Panc1 (cell line): ENCODE data around the gene RASSF8. TPM values are rescaled to one million over a fixed set of nuclear protein-coding genes. Genes with fewer than 3 reads are reported as not detected.

Source experiments
- ATAC-seq: fragments of 200-7000 bp; cut with Tn5 transposase; 2 replicates; pipeline ENCODE4 v1.9.1; 2020; ENCODE audit warnings: mild to moderate bottlenecking, moderate library complexity
- BruUV-seq: library from RNA; stranded (reverse); fragments of 400-500 nt; replicated peaks from 2 replicates; lab custom pipeline; 2021; lab: Mats Ljungman, UMichigan
- CTCF ChIA-PET: fragments of 300-600 bp; sonication (Branson Sonifier 250); formaldehyde crosslinking; loops from one replicate; lab custom pipeline; 2022; ENCODE audit warnings: antibody characterized with exemption; lab: Charles Lee
- POLR2A ChIA-PET: fragments of 300-600 bp; sonication (Branson Sonifier 250); formaldehyde crosslinking; loops from one replicate; lab custom pipeline; 2022; ENCODE audit warnings: antibody characterized with exemption; lab: Charles Lee
- DNase-seq: peaks from one replicate; pipeline ENCODE4 v3.0.0-alpha.2; 2010; ENCODE audit warnings: low read depth, low spot score
- H3K27ac ChIP-seq: 2 replicates; pipeline ENCODE4 v1.5.1; 2011; ENCODE audit warnings: mild to moderate bottlenecking, low read length, inconsistent platforms
- H3K27me3 ChIP-seq: fragments of 200-500 bp; sonication (Bioruptor generic); 2 replicates; pipeline ENCODE4 v1.6.0; 2014; ENCODE audit warnings: low read length, inconsistent platforms; ENCODE audit not compliant: control insufficient read depth, insufficient read depth
- H3K36me3 ChIP-seq: fragments of 200-500 bp; sonication (Bioruptor generic); 2 replicates; pipeline ENCODE4 v1.5.1; 2014; ENCODE audit warnings: inconsistent platforms, mild to moderate bottlenecking, low read length, moderate library complexity; ENCODE audit not compliant: control insufficient read depth, insufficient read depth
- H3K4me1 ChIP-seq: 2 replicates; pipeline ENCODE4 v1.5.1; 2011; ENCODE audit warnings: inconsistent platforms, mild to moderate bottlenecking, low read length, moderate library complexity; ENCODE audit not compliant: control insufficient read depth, insufficient read depth
- H3K4me3 ChIP-seq, 2 experiments: 2 replicates each; pipeline ENCODE4 v1.5.1; 2011 to 2012; ENCODE audit warnings: low read depth in 2 of 2, low read length in 2 of 2, mild to moderate bottlenecking in 2 of 2, inconsistent platforms in 1 of 2, moderate library complexity in 1 of 2
- H3K9me3 ChIP-seq: fragments of 200-500 bp; sonication (Bioruptor generic); 2 replicates; pipeline ENCODE4 v1.5.1; 2014; ENCODE audit warnings: low read depth, mild to moderate bottlenecking, inconsistent platforms, low read length, moderate library complexity; ENCODE audit not compliant: control insufficient read depth, insufficient read depth
- POLR2AphosphoS5 ChIP-seq: IDR thresholded peaks from 2 replicates; pipeline ENCODE4 v1.6.1; 2012; ENCODE audit warnings: mild to moderate bottlenecking, low read depth, low read length, moderate library complexity
- SIN3A ChIP-seq: IDR thresholded peaks from 2 replicates; pipeline ENCODE4 v1.6.1; 2012; ENCODE audit warnings: low read depth, mild to moderate bottlenecking, low read length, moderate library complexity, borderline replicate concordance; ENCODE audit not compliant: insufficient read depth
- TCF7L2 ChIP-seq: IDR thresholded peaks from 2 replicates; pipeline ENCODE4 v1.6.1; 2011; ENCODE audit warnings: mild to moderate bottlenecking, low read depth, low read length, inconsistent platforms
- in situ Hi-C: cut with HindIII; loops from 2 replicates; pipeline ENCODE4 v1.10.0; 2016; ENCODE audit warnings: low sequenced_read_pairs, low pct_unique_long_range_greater_than_20kb
- intact Hi-C: fragments of 100-400 bp; cut with micrococcal nuclease; formaldehyde crosslinking; loops from one replicate; pipeline ENCODE4 v1.10.0; 2022; ENCODE audit not compliant: unreplicated experiment
- total RNA-seq: library from RNA; stranded (reverse); gene quantifications from one replicate; pipeline ENCODE4 v1.2.1, GENCODE V29; 2021; ENCODE audit not compliant: unreplicated experiment
- TF ChIP-seq, protein P1 (sequence below): fragments of 450-650 bp; IDR thresholded peaks from 2 replicates; pipeline ENCODE4 v1.5.1; 2017; ENCODE audit warnings: mild to moderate bottlenecking
- TF ChIP-seq, protein P2 (sequence below), 2 experiments: IDR thresholded peaks; 2 replicates each; pipeline ENCODE4 v1.6.1; 2011 to 2012; ENCODE audit warnings: low read depth in 2 of 2, control low read depth in 1 of 2, low read length in 1 of 2, mild to moderate bottlenecking in 1 of 2, moderate library complexity in 1 of 2; ENCODE audit not compliant: insufficient read depth in 1 of 2

RASSF8 gene
- total RNA-seq, 1 experiment from 2014 or later: 103 TPM

DNA sequence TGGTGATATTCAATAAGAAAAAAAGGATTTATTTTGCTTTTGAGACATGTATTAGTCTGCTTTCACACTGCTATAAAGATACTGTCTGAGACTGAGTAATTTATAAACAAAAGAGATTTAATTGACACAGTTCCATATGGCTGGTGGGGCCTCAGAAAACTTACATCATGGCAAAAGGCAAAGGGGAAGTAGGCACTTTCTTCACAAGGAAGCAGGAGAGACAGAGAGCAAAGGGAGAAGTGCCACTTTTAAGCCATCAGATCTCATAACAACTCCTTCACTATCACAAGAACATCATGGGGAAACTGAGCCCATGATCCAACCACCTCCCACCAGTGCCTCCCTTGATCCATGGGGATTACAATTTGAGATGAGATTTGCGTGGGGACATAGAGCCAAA lies 122.4 kb downstream of the RASSF8 start:
- H3K36me3 ChIP-seq: no peaks in the 10 kb centered on the region
- in situ Hi-C loops: no loop called here
- CTCF ChIA-PET: interaction anchor here (1.5 kb wide), 1 partner anchor 16 kb away, joined by 4 read pairs; no protein-coding TSS in a partner anchor
- ATAC-seq (no peak), DNase-seq (no peak)
- intact Hi-C loops: no loop called here
- H3K4me1 ChIP-seq: no peaks in the 10 kb centered on the region
- H3K9me3 ChIP-seq: no peaks in the 10 kb centered on the region
- no peak overlapping the region for H3K27ac ChIP-seq
- TF ChIP-seq, protein P1, sequence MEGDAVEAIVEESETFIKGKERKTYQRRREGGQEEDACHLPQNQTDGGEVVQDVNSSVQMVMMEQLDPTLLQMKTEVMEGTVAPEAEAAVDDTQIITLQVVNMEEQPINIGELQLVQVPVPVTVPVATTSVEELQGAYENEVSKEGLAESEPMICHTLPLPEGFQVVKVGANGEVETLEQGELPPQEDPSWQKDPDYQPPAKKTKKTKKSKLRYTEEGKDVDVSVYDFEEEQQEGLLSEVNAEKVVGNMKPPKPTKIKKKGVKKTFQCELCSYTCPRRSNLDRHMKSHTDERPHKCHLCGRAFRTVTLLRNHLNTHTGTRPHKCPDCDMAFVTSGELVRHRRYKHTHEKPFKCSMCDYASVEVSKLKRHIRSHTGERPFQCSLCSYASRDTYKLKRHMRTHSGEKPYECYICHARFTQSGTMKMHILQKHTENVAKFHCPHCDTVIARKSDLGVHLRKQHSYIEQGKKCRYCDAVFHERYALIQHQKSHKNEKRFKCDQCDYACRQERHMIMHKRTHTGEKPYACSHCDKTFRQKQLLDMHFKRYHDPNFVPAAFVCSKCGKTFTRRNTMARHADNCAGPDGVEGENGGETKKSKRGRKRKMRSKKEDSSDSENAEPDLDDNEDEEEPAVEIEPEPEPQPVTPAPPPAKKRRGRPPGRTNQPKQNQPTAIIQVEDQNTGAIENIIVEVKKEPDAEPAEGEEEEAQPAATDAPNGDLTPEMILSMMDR: no peak
- no peak for TF ChIP-seq SIN3A
- TF ChIP-seq TCF7L2: no peak
- TF ChIP-seq POLR2AphosphoS5: no peak
- TF ChIP-seq, protein P2, sequence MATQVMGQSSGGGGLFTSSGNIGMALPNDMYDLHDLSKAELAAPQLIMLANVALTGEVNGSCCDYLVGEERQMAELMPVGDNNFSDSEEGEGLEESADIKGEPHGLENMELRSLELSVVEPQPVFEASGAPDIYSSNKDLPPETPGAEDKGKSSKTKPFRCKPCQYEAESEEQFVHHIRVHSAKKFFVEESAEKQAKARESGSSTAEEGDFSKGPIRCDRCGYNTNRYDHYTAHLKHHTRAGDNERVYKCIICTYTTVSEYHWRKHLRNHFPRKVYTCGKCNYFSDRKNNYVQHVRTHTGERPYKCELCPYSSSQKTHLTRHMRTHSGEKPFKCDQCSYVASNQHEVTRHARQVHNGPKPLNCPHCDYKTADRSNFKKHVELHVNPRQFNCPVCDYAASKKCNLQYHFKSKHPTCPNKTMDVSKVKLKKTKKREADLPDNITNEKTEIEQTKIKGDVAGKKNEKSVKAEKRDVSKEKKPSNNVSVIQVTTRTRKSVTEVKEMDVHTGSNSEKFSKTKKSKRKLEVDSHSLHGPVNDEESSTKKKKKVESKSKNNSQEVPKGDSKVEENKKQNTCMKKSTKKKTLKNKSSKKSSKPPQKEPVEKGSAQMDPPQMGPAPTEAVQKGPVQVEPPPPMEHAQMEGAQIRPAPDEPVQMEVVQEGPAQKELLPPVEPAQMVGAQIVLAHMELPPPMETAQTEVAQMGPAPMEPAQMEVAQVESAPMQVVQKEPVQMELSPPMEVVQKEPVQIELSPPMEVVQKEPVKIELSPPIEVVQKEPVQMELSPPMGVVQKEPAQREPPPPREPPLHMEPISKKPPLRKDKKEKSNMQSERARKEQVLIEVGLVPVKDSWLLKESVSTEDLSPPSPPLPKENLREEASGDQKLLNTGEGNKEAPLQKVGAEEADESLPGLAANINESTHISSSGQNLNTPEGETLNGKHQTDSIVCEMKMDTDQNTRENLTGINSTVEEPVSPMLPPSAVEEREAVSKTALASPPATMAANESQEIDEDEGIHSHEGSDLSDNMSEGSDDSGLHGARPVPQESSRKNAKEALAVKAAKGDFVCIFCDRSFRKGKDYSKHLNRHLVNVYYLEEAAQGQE (IDR thresholded peaks at IDR 0.05; ENCODE audit: insufficient read depth in 1 of 2, low read depth in 2 of 2, low read length in 1 of 2): no peak
- no TSS peak for BruUV-seq
- POLR2A ChIA-PET: interaction anchor here (0.6 kb wide), 1 partner anchor 24 kb away, joined by 3 read pairs; no protein-coding TSS in a partner anchor
- no peak overlapping the region for H3K4me3 ChIP-seq
- no peaks in the 10 kb centered on the region for H3K27me3 ChIP-seq

DNA sequence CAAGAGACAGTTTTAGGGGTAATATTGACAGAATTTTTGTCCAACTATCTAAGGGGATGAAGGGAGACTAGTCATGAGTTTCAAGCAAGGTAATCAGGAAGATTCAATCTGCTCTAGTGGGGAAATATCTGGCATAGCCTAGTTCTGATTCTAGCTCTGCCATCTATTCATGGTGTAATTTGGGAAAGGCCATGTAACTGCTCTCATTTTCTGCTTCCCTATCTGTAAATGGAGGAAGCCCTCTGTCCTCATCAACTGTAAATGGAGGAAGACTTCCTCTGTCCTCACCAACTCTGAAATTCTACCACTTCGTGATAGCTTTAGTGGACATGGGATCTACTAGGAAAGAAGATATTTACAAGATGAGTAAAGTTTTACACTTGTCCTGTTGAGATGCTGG lies 128.5 kb downstream of the RASSF8 start:
- TF ChIP-seq TCF7L2 (no peak), POLR2AphosphoS5 (no peak), SIN3A (no peak)
- TF ChIP-seq, protein P1: no peak
- TF ChIP-seq, protein P2 (IDR thresholded peaks at IDR 0.05; ENCODE audit: insufficient read depth in 1 of 2, low read depth in 2 of 2, low read length in 1 of 2): no peak
- in situ Hi-C loops: no loop called here
- BruUV-seq: no TSS peak
- H3K4me3 ChIP-seq: no peak overlapping the region
- POLR2A ChIA-PET: interaction anchor here (0.6 kb wide), 1 partner anchor 11 kb away, joined by 7 read pairs; no protein-coding TSS in a partner anchor
- H3K9me3 ChIP-seq: no peaks in the 10 kb centered on the region
- H3K27ac ChIP-seq: no peak overlapping the region; the same call in 1 of the 2 replicates
- DNase-seq: no peak
- CTCF ChIA-PET: no interaction called here
- no peaks in the 10 kb centered on the region for H3K27me3 ChIP-seq
- H3K36me3 ChIP-seq: no peaks in the 10 kb centered on the region
- intact Hi-C loops: loop anchor here (5.0 kb wide), 1 partner anchor 170 kb away; no protein-coding TSS in a partner anchor
- peaks cover 12% of the 10 kb centered on the region for H3K4me1 ChIP-seq
- no peak for ATAC-seq
